Measurements from ENCODE around the gene TBC1D5.
"Not testable (repeated sequence)": the region's sequence is repeated elsewhere in the genome, so short reads cannot be mapped to it uniquely, and the experiment has no call there.

Gene TBC1D5

GRCh38 chr3:17542591-17542990 lies 199.8 kb downstream of the TBC1D5 start:
- no peak for DNase-seq (ENCODE audit: low read depth)

GRCh38 chr3:17539436-17539835 lies 203.0 kb downstream of the TBC1D5 start:
- no peak for DNase-seq (ENCODE audit: low read depth)

- no peak for DNase-seq (ENCODE audit: low read depth)
Observed at GRCh38 chr3:17535274-17535673, 207.2 kb downstream of the TBC1D5 start.

DNA sequence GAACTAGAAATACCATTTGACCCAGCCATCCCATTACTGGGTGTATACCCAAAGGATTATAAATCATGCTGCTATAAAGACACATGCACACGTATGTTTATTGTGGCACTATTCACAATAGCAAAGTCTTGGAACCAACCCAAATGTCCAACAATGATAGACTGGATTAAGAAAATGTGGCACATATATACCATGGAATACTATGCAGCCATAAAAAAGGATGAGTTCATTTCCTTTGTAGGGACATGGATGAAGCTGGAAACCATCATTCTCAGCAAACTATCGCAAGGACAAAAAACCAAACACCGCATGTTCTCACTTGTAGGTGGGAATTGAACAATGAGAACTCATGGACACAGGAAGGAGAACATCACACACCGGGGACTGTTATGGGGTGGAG lies 210.0 kb downstream of the TBC1D5 start:
- not testable (repeated sequence) for DNase-seq (ENCODE audit: low read depth)

- DNase-seq (ENCODE audit: low read depth) = no peak
Observed at GRCh38 chr3:17529677-17530076, 212.8 kb downstream of the TBC1D5 start.

DNA sequence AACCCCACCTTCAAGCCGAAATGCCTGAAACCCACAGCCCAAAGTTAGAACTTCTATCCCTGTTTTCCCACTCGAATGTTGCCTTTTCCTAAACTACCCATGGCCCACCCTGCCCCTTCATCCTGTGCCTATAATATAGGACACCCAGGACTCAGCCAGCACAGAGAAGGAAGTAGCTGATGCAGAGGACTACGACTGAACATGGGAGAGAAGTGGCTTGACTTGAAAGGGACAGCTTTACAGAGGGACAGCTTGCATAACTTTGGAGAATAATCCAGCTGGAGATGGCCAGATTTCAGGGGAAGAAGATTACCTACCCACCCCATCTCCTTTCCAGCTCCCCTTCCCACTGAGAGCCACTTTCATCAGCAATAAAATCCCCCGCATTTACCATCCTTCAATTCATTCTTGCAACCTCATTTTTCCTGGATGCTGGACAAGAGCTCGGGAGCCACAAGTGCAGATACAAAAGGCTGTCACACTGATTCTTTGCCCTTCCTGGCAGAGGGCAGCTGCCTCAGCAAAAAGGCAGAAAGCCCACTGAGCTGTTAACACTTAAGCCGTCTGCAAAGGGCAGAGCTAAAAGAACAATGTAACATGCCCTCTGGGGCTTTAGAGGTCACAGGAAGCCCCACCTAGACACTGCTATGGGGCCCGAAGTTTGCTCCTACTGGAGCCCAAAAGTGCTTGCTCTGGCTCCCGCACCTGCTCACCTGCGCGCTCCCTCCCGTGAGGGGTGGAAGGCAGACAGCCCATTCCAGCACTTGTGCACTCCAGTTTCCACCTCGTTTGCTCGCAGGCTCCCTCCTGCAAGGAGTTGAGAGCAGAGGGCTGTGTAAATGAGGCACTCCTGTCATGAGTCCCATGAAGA lies 224.0 kb downstream of the TBC1D5 start:
- DNase-seq (ENCODE audit: low read depth) = no peak

DNA sequence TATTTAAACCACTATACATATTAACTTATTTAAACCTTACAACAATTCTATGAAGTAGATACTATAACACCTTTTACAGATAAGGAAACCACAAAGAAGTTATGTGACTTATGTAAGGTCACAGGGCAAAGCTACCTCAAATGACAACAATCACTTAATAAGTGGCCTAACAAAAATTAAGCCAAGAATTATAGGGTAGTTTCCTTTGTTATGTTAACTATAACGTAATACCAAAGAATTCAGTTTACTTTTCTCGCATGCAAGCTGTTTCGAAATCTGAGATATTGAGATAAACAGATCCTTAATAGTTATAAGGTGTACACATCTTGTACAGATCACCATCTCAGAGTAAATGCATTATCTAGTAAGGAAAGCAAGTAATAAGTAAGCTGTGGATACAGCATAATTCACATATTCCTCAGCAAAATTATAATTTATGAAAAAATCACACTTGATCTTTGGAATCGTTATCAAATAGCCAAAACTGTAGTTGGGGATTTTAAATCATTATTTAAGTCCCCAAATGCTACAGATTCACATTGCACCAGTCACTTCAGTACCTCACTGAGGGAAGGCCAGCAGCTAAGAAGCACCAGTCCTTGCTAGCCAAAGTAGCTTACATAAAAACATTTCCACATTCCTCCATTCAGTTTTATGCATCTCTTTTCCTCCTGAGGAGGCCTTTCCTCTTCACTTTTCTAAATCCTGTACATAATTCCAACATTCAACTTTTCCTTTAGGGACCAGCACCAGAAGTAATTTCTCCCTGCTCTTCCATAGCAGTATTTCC lies 226.8 kb downstream of the TBC1D5 start:
- no peak for DNase-seq (ENCODE audit: low read depth)

DNA sequence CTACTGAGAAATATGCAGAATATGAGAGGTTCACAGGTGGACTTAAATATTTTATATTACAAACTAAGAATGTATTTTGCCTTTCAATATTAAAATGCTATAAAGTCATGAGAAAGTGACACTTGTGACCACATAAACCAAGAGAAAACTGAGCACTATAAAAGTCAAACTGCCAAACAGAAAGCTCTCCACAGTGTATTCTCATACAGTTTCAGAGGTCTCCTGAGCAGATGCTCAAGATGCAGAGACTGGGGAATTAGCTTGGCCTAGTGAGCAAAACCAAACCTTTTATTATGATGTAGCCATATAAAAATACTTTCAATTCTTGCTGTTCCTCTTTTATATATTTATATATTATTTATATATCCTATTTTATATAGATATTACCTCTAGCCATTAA lies 227.8 kb downstream of the TBC1D5 start:
- DNase-seq (ENCODE audit: low read depth) = no peak

- no peak for DNase-seq (ENCODE audit: low read depth)
Observed at GRCh38 chr3:17510265-17510664, 232.2 kb downstream of the TBC1D5 start.

DNA sequence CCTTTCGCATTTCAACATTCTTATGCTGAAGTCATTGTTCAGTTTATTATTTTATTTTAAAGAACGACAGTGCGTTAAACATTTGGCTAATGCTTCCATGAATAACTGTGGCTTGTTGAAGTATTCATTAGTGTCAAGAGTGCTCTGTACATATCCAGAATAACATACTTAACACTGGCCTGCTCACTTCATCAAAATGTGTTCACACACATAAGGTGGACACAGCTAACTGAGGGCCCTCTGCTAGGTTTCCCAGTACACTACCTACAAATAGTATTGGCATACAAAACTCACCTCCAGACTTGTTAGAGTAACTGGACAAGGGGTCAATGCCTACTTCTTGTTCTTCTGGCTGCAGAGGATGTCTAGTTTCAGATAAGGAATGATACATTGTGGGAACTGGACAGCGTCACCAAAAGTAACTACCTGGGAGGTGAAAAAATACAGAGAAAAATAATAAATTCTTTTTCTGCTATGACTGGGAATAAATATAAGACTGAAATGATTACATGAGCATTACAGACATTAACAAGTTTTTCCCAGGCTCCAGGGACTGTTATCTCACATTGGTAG lies 234.2 kb downstream of the TBC1D5 start:
- DNase-seq (ENCODE audit: low read depth) = no peak

GRCh38 chr3:17507480-17507879 lies 235.0 kb downstream of the TBC1D5 start:
- no peak for DNase-seq (ENCODE audit: low read depth)

- DNase-seq (ENCODE audit: low read depth) = no peak
Observed at GRCh38 chr3:17505856-17506255, 236.6 kb downstream of the TBC1D5 start.

- DNase-seq (ENCODE audit: low read depth) = no peak
Observed at GRCh38 chr3:17501745-17502144, 240.7 kb downstream of the TBC1D5 start.

DNA sequence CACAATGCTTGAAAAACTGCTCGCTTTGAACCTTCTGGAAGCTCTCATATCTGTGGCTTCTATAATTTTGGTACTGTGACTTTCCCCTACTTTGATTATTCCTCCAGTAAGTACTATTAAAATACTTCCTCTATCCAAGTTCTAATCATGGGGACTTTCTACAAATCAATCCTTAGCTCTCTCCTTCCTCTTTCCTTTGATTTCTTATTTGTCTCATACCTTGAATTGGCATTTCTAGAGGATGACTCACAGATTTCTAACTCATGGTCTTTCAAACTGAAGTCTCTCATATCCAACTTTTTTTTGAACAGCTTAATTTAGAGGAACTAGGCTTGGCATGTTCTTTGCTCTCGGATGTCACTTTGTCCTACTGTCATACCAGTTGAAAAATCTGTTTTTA lies 241.8 kb downstream of the TBC1D5 start:
- no peak for DNase-seq (ENCODE audit: low read depth)

- no peak for DNase-seq (ENCODE audit: low read depth)
Observed at GRCh38 chr3:17494117-17494809, 248.2 kb downstream of the TBC1D5 start.

- DNase-seq (ENCODE audit: low read depth) = no peak
Observed at GRCh38 chr3:17491601-17492000, 250.8 kb downstream of the TBC1D5 start.

DNA sequence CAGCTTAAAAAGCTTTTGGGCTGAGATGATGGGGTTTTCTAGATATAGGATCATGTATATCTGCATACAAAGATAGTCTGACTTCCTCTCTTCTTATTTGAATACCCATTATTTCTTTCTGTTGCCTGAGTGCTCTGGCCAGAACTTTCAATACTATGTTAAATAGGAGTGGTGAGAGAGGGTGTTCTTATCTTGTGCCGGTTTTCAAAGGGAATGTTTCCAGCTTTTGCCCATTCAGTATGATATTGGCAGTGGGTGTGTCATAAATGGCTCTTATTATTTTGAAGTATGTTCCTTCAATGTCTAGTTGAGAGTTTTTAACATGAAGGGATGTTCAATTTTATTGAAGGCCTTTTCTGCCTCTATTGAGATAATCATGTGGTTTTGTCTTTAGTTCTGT lies 251.2 kb downstream of the TBC1D5 start:
- not testable (repeated sequence) for DNase-seq (ENCODE audit: low read depth)

DNA sequence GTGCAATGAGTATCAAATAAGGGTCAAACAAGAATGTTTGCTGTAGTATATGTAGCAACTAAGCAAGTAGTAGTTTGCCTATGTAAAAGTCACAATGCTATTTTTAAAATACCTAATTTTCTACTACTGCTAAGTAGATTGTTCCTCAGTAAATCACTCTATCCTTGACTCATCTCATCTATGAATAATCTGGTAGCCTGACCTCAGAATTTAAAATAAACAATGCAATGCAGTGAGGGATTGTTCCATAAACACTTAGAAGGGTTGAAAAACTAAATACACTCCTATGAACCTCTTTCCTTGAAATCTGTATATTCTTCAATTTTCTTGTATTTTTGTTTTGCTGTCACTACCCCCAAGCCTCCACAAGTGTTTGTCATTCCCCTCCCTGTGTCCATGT lies 253.3 kb downstream of the TBC1D5 start:
- no peak for DNase-seq (ENCODE audit: low read depth)

DNA sequence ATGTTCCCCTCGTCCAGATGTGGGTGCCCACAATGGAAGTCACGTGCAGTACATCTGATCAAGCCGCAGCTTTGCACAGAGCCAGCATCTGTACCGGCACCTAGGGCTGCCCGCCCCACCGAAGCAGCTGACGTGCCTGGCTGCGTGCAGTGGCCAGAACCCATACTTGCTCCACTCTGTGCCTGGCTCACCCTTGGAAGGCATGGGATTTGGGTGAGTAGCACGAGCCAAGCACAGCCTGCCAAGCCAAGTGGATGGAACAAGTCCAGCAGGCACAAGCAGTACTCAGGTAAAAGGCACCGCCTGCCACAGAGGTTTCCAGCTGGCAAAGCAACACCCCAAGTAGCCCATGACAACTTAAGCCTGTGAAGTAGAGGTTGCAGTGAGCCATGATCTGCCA lies 261.3 kb downstream of the TBC1D5 start:
- no peak for DNase-seq (ENCODE audit: low read depth)

DNA sequence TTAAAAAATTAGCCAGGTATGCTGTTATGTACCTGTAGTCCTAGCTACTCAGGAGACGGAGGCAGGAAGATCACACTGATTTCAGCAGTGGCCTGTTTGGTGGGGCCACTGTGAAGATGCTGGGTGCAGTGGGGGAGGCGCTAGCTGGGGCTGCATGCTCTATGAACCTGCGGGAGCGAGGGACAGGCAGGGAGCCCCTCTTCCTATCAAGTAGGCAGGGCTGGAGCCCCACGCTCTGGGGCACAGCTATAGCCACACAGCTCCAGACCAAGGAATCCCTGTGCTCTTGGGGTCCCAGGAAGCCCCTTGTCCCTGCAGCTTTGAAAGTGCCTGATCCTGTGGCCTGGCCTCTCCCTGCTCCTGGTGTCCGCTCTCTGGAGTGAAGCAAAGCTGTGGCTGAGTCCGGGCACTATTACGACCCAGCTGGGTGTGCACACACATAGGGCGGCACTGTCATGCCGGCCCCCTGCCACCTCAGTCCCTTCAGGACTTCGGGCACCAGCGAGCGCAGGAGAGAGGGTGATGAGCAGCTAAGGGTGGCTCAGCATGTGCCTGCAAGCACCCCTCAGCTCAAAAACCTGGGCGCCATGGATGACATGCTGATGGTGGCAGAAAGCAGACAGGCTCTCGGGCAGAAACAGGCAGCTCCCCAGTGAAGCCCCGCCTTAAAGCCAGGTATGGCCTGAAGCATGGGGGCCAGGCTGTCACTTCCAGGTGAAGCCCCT lies 262.6 kb downstream of the TBC1D5 start:
- no peak for DNase-seq (ENCODE audit: low read depth)

DNA sequence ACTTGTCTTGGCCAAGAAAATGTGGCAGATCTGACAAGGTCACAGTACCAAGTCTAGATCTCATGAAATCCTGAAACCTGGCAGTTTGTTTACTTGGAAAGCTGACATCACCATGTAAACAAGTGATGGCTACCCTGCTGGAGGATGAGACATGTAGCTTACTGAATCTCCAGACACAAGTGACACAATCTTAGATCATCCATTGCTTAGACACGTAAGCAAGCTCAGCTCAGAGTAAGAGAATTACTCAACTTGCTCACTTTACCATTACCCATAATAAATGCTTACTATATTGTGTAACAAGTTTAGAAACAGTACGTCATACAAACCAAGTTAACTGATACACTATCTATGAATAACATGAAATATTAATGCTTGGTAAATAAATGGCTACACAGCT lies 263.8 kb downstream of the TBC1D5 start:
- no peak for DNase-seq (ENCODE audit: low read depth)

- no peak for DNase-seq (ENCODE audit: low read depth)
Observed at GRCh38 chr3:17473761-17474160, 268.7 kb downstream of the TBC1D5 start.
